ENCODE data around the gene YEATS4. TPM values are rescaled to one million over a fixed set of nuclear protein-coding genes. Genes with fewer than 3 reads are reported as not detected.

Gene YEATS4
- total and polyA plus RNA-seq, 2 experiments from 2014 or later: 64.7 to 90.5 TPM

DNA sequence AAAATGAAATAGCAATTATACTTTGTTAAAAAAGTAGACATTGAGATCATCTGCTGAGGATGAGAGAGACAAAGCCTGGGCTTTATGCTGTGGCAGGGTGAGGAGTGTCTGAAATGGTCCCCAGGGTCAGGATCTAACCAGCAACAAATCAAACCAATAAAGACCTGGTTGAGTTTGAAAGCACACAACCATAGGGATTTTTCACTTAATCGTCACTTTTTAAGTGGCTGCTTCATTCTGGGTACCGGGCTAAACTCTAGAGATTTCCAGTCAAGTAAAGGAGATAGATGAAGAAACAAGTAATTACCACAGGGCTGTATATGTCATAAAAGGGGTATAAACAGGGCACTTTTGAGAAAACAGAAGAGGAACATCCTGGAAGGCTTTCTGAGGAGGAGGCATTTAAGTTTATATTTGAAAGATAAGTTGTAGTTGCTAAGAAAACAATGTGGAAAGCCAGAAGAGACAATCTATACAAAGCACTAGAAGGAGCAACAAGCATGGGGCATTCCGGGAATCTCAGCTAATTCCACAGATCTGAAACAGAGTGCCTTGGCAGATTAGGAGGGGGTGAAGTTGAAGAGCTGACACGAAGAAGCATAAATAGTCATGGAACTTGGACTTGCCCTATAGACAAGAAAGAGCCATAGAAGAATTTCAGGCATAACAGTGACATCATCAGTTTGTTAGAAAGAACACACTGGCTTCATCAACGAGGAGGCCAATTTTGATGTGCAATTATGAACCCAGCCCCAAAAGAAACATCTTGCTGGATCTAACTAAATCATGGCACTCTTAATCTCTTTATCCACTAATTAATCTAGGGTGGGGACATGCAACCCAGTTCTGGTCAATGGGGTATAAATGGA is 63.7 kb downstream of the YEATS4 start (continued):
- TF ChIP-seq STAT1 (IDR thresholded peaks at IDR 0.05; ENCODE audit: unreplicated experiment): no peak
- no peak for TF ChIP-seq ZNF331 (CRISPR knock-in tag; IDR thresholded peaks at IDR 0.05; ENCODE audit: low read depth)
- no peak for TF ChIP-seq EZH2phosphoT487 (IDR thresholded peaks at IDR 0.05; ENCODE audit: unreplicated experiment)
- TF ChIP-seq ZNF114 (CRISPR knock-in tag; IDR thresholded peaks at IDR 0.05): no peak

DNA sequence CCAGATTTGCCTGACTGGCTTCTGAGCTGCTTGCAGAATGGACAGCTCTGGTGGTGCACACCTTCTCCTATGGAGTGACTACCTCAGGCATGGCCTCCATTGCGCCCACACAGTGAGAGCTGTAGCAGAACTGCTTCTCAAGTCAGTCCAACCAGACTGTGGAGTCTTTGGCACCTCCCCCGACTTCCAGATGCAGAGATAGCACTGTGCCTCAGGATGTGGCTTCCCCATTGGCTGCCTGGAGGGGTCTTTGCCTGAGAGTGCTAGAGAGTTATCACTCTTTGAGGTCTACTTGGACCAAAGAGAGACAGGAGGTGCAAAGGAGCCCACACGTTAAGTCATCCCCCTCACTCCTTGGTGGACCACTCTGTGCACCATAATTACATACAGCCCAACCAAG is 65.9 kb downstream of the YEATS4 start:
- no peaks in the 10 kb centered on the region for H3K36me3 Mint-ChIP-seq (ENCODE audit: low read depth)
- ATAC-seq (no peak), DNase-seq (ENCODE audit: low spot score) (no peak)
- no peaks in the 10 kb centered on the region for H3K27me3 ChIP-seq (ENCODE audit: insufficient read depth)
- 0 out of 2 replicates have a peak, but pooled peaks cover 6% of the 10 kb centered on the region for H3K9me2 ChIP-seq (ENCODE audit: insufficient read depth)
- no peaks in the 10 kb centered on the region for H3K27me3 Mint-ChIP-seq (ENCODE audit: insufficient read depth, low read depth, poor library complexity)
- H4K20me1 ChIP-seq (replicated peaks; ENCODE audit: insufficient read depth): no peaks in the 10 kb centered on the region
- no peak overlapping the region for H3K4me3 Mint-ChIP-seq
- H3K79me2 ChIP-seq (replicated peaks; ENCODE audit: insufficient read depth): no peaks in the 10 kb centered on the region
- H3K27ac ChIP-seq (ENCODE audit: low read depth): no peak overlapping the region
- peaks cover 3% of the 10 kb centered on the region; the same call in 1 of the 3 replicates for H3K4me1 Mint-ChIP-seq
- no peak overlapping the region for H3K27ac Mint-ChIP-seq
- no peak for TF ChIP-seq NANOG (IDR thresholded peaks at IDR 0.05; ENCODE audit: borderline replicate concordance)
- TF ChIP-seq ZNF331 (CRISPR knock-in tag; IDR thresholded peaks at IDR 0.05; ENCODE audit: low read depth): no peak
- no peak for TF ChIP-seq CREB1 (CRISPR knock-in tag; IDR thresholded peaks at IDR 0.05; ENCODE audit: low read depth)
- no peak overlapping the region for H2AFZ ChIP-seq
- H3K4me3 ChIP-seq: no peak overlapping the region
- no peaks in the 10 kb centered on the region for H3F3A ChIP-seq (replicated peaks; ENCODE audit: low read depth)
- H3K9me3 Mint-ChIP-seq: no peaks in the 10 kb centered on the region
- H3K4me1 ChIP-seq (ENCODE audit: insufficient read depth): no peaks in the 10 kb centered on the region
- H3K4me2 ChIP-seq: no peak overlapping the region
- no peaks in the 10 kb centered on the region for H3K36me3 ChIP-seq (ENCODE audit: insufficient read depth)

DNA sequence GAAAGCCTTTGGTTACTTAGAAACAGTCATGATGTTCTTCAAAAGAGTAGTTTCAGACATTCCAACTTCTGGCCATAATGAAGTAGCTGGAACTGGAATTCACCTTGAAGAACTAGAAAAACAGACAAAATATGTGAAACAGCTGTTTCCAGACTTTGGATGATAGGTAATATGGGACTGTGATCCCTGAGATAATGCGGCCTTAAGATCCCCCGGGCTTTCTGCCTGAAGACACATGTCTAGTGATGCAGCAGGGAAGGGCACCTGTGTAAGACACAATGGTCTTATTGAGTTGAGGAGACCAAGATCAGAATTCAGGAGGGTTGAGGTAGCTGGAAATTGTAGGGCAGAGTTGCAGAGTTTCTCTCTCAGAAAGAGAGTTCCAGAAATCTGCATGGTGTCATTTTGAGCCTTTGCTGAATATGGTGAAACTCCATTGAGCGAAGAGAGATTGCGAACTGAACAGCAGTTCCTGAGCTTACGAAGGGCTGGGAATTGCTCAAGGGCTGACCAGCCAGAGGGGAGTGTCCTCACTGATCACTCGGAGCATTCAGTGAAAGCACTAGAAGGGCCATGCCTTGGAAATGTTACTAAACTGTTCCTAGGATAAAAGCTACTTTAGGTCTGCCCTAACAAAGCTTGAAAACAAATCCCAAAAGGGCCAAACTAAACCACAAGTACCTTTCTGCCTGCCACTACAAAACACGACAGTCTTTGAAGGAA is 69.0 kb downstream of the YEATS4 start:
- Histone ChIP-seq H3K4me1 (ENCODE audit: insufficient read depth) (no peaks in the 10 kb centered on the region), H3K4me3 (no peak overlapping the region), H3K4me2 (no peak overlapping the region), H3F3A (replicated peaks; ENCODE audit: low read depth) (no peaks in the 10 kb centered on the region), H3K9me2 (ENCODE audit: insufficient read depth) (0 out of 2 replicates have a peak, but pooled peaks cover 6% of the 10 kb centered on the region), H3K27ac (ENCODE audit: low read depth) (no peak overlapping the region), H3K36me3 (ENCODE audit: insufficient read depth) (no peaks in the 10 kb centered on the region), H2AFZ (no peak overlapping the region), H4K20me1 (replicated peaks; ENCODE audit: insufficient read depth) (no peaks in the 10 kb centered on the region), H3K27me3 (ENCODE audit: insufficient read depth) (no peaks in the 10 kb centered on the region), H3K79me2 (replicated peaks; ENCODE audit: insufficient read depth) (no peaks in the 10 kb centered on the region)
- DNase-seq (ENCODE audit: low spot score) (no peak), ATAC-seq (no peak; the same call in 2 of the 3 replicates)
- Mint-ChIP-seq H3K27me3 (ENCODE audit: insufficient read depth, low read depth, poor library complexity) (peaks cover 3% of the 10 kb centered on the region), H3K4me1 (peaks cover 3% of the 10 kb centered on the region; the same call in 1 of the 3 replicates), H3K4me3 (no peak overlapping the region), H3K36me3 (ENCODE audit: low read depth) (no peaks in the 10 kb centered on the region), H3K9me3 (no peaks in the 10 kb centered on the region), H3K27ac (no peak overlapping the region)
- no peak for TF ChIP-seq EZH2 (IDR thresholded peaks at IDR 0.05; ENCODE audit: low read depth, unreplicated experiment)
- TF ChIP-seq STAT1 (IDR thresholded peaks at IDR 0.05; ENCODE audit: unreplicated experiment): no peak
- no peak for TF ChIP-seq CREB1 (CRISPR knock-in tag; IDR thresholded peaks at IDR 0.05; ENCODE audit: low read depth)
- TF ChIP-seq, protein P1, sequence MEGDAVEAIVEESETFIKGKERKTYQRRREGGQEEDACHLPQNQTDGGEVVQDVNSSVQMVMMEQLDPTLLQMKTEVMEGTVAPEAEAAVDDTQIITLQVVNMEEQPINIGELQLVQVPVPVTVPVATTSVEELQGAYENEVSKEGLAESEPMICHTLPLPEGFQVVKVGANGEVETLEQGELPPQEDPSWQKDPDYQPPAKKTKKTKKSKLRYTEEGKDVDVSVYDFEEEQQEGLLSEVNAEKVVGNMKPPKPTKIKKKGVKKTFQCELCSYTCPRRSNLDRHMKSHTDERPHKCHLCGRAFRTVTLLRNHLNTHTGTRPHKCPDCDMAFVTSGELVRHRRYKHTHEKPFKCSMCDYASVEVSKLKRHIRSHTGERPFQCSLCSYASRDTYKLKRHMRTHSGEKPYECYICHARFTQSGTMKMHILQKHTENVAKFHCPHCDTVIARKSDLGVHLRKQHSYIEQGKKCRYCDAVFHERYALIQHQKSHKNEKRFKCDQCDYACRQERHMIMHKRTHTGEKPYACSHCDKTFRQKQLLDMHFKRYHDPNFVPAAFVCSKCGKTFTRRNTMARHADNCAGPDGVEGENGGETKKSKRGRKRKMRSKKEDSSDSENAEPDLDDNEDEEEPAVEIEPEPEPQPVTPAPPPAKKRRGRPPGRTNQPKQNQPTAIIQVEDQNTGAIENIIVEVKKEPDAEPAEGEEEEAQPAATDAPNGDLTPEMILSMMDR (conservative IDR thresholded peaks at IDR 0.05; ENCODE audit: low read depth in 2 of 2): no peak
- TF ChIP-seq JUNB (IDR thresholded peaks at IDR 0.05; ENCODE audit: unreplicated experiment): no peak
- TF ChIP-seq, protein P2, sequence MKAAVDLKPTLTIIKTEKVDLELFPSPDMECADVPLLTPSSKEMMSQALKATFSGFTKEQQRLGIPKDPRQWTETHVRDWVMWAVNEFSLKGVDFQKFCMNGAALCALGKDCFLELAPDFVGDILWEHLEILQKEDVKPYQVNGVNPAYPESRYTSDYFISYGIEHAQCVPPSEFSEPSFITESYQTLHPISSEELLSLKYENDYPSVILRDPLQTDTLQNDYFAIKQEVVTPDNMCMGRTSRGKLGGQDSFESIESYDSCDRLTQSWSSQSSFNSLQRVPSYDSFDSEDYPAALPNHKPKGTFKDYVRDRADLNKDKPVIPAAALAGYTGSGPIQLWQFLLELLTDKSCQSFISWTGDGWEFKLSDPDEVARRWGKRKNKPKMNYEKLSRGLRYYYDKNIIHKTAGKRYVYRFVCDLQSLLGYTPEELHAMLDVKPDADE (IDR thresholded peaks at IDR 0.05): no peak
- no peak for TF ChIP-seq NANOG (IDR thresholded peaks at IDR 0.05; ENCODE audit: borderline replicate concordance)
- TF ChIP-seq EZH2phosphoT487 (IDR thresholded peaks at IDR 0.05; ENCODE audit: unreplicated experiment): no peak
- no peak for TF ChIP-seq ZNF331 (CRISPR knock-in tag; IDR thresholded peaks at IDR 0.05; ENCODE audit: low read depth)
- TF ChIP-seq ZNF114 (CRISPR knock-in tag; IDR thresholded peaks at IDR 0.05): no peak
- no peak for TF ChIP-seq POLR2AphosphoS5 (IDR thresholded peaks at IDR 0.05; ENCODE audit: low read depth)
- TF ChIP-seq, protein P3, sequence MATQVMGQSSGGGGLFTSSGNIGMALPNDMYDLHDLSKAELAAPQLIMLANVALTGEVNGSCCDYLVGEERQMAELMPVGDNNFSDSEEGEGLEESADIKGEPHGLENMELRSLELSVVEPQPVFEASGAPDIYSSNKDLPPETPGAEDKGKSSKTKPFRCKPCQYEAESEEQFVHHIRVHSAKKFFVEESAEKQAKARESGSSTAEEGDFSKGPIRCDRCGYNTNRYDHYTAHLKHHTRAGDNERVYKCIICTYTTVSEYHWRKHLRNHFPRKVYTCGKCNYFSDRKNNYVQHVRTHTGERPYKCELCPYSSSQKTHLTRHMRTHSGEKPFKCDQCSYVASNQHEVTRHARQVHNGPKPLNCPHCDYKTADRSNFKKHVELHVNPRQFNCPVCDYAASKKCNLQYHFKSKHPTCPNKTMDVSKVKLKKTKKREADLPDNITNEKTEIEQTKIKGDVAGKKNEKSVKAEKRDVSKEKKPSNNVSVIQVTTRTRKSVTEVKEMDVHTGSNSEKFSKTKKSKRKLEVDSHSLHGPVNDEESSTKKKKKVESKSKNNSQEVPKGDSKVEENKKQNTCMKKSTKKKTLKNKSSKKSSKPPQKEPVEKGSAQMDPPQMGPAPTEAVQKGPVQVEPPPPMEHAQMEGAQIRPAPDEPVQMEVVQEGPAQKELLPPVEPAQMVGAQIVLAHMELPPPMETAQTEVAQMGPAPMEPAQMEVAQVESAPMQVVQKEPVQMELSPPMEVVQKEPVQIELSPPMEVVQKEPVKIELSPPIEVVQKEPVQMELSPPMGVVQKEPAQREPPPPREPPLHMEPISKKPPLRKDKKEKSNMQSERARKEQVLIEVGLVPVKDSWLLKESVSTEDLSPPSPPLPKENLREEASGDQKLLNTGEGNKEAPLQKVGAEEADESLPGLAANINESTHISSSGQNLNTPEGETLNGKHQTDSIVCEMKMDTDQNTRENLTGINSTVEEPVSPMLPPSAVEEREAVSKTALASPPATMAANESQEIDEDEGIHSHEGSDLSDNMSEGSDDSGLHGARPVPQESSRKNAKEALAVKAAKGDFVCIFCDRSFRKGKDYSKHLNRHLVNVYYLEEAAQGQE (IDR thresholded peaks at IDR 0.05; ENCODE audit: unreplicated experiment): no peak
